NCI-H187 (cell line): ENCODE results near the gene DCLK1.

ENCODE experiments used
- DNase-seq, 2 experiments: peaks; one replicate each; lab custom pipeline; 2025; lab: John Stamatoyannopoulos, UW

DCLK1 gene

DNA sequence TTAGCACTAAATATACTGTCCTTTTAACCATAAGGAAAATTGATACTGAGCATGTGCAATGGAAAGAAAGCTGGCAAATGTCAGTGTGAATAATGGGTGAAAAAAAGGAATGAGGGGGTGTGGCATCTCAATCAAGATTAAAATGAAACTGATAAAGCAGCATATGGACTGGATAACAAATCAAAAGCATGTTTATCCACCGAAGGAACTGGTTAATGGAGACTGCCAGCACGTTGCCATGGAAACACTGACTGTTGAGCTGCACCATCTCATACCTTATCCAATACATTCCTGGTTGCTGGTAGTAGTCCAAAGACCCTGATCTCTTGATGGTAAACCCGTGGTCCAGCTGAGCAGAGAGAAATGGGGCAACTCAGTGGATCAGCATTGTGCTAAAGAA is 343.2 kb downstream of the DCLK1 start:
- no peak for DNase-seq

DNA sequence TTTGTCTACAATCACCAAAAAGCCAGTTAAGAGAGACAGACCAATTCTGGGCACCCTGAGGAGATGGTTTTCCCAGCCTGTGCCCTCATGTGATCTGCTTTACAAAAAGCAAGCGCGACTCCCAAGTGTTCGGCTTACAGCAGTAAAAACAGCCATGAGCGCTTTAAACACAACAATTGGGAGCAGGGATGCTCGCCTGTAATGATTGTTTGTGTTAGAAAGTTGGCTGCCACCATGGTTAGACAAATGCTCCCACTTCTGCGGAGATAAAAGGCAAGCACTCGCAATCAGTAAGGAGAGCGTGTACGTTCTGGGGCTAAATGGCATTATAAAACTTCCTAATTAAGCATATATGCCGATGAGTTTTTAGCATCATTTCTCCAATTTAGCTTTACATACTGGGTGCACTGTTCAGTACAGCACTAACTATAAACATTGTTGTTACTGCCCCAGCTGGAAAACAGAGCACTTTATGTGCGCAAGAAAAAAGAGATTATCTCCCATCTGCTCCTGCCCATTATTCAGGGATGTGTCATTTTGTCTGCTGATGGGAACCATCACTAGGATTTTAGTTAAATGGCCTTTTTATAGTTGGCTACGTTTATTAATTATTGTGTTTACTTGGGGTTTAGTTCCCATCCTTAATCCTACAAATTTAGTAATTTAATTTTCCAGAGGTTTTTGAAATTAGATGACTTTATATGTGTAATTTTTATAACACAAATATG is 345.4 kb downstream of the DCLK1 start:
- no peak for DNase-seq

DNA sequence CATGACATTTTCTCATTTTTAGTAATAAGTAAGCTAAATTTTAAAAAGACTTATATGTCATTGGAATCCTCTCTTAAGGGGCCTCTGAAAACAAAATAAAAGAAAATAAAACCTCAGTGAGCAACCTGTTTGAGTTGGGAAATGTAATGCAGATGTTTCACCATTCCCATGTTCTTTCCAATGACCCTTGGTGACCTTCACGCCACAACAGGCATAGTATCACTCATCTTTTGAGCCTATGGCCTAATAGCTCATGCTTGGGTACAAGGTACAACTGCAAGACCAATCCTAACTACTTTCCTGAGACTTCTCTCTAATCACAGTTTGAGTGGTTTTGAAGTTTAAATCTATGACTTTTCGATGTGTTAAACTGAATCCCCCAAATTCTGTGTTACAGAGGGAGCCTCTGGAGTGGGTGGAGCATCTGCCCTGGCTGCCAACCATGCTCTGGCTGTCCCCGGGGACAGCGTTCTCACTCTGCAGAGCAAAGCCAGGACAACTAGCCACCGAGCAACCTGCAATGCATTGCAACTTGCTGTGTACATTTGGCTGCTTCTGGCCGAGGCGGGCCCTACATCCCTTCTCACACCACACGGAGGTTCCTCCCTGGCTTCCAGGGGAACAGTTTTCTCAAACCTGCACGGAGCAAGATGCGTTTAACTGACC is 346.8 kb downstream of the DCLK1 start:
- DNase-seq: no peak

DNA sequence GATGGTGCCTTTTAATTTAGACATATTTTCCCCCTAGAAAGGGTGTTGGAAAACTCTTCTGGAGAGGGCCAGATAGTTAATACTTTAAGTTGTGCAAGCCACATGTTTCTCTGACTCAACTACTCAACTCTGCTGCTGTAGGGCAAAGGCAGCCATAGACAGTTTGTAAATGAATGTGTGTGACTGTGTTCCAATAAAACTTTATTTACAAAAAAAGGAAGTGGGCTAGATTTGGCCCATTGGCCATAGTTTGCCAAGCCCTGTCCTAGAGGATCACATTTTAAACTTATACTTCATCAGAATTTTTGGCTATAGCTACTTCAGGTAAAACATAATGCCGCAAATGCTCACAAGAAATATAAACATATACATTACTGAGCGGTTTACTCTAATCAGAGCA is 348.4 kb downstream of the DCLK1 start:
- DNase-seq: no peak

DNA sequence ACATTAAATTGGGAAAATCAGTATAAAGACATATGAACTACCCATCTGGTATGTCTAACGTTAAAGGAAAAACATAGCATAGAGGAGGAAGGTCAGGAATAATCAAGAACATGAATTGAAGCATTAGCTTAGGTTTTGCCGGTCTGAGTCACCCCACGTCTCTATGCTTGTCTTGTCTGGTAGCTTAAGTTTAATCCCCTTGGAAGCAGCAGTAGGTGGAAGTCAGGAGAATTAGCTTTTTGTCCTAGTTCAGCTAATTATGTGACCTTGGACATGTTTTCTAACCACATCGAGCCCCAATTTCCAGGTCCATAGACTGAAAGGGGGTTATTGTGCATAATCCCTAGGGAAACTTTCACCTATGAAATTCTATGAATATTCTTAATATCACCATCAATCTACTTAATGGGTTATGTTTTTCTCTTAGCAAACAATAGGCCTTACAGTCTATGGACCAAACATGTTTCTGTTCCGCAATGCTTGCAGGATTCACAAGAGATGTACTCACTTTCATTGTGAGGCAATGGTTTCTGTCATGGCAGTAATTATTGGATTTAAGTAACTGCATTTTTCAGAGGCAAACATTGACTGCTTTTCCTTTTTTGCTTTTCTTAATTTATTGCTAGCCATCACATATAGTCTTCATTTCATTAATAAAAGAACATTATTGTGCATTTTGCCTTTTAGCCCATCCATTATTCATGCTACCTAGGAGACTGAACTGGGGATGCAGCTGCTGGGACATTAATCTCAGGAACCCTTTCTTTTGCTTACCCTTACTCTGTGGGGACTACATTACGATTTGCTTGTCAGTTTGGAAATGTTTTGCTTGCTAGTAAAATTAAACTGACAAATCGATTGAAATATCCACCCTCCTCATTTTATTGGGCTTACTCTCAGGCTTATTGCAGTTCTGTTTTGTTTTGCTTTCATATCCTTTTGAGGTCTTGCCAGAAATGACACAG is 349.9 kb downstream of the DCLK1 start:
- DNase-seq: no peak

DNA sequence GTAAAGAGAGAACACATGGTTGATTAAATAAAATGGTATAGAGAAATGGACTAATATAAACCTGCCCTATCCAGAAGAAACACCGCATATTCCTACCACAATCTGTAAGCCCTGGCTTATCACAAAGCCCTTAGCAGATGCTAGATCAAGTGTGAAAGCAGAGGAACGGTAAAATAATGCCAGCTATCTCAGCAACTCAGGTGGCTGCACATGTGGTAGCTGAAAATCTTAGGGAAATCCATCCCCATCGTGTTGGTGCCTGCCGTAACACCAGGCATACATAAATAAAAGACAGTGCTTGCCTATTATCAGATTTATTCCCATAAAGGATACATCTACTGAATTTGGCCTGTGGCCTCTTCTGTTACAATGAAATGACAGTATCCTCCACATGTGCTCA is 350.6 kb downstream of the DCLK1 start:
- no peak for DNase-seq

DNA sequence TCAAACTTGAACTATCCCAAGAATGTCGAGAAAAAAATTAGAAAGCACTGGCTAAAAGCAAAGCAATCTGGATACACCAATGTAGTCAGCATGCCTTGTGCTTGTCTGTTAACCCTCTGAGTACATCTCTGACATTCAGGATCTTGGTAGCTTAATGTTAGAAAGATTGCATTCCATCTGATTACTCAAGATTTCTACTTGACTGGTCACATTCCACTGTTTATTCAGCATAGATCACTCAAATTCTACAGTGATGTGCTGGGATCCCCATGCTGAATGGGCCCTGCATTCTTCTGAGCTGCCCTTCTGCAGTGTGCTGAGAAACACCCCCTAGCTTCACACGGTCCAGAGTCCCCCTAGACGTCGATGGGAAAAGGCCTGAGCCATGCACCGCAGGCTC is 359.3 kb downstream of the DCLK1 start:
- no peak for DNase-seq

DNA sequence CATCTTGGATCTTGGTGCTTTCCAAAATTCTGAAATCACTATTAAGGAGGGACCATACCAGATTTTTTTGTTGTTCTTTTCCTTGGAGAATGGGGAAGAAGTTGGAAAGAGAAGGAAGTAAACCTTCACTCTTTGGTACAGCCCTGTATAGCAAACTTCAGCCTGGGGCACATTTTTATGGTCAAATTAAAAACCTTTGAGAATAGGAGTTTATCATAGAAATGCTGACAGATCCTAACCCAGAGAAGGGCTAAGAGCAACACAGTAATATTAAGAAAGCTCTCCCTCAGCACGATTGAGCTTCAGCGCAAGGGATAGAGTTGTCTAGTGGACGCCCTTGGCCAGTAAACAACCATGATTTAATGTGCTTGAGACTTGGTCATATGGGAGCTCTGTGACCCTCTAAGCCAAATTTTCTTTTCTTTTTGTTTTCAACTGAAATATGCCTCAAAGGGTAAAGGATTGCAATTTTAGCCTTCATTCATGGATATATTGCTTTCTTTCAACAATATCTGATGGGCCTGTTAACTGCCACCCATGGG is 360.4 kb downstream of the DCLK1 start:
- no peak for DNase-seq

DNA sequence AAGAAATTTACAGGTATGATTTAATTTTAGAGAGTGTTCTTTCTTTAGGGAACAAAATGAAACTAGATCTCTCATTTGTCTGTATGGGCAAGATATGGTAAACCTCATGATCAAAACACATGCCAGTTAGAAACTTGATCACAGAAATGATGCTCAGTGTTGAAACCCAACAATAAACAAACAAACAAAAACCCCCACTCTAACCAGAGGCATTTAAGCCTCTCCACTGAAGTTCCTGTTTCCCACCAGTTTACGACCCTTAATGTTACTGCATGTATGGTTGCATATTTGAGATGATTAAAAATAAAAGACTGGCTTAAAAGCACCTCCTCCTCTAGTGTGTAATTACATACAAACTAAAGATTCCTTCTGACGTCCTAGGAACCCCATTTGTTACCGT is 361.4 kb downstream of the DCLK1 start:
- DNase-seq: no peak

DNA sequence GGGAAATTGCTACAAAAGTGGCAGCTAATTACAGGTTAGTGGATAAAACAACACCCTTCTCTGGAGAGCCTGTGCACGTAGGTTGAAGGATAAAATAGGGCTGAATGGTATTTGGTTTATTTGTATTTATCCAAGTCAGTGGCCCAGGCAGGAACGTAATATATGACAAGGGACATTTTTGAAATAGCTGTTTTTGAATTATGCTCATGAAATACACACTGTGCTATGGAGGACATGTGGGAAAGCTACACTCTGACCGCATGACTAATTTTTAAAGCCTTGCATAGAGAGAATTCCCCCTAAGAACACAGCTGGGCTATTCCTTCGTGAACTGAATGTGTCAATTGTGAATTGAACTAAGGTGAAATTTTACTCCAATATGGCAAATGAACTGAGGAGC is 362.6 kb downstream of the DCLK1 start:
- DNase-seq: no peak

DNA sequence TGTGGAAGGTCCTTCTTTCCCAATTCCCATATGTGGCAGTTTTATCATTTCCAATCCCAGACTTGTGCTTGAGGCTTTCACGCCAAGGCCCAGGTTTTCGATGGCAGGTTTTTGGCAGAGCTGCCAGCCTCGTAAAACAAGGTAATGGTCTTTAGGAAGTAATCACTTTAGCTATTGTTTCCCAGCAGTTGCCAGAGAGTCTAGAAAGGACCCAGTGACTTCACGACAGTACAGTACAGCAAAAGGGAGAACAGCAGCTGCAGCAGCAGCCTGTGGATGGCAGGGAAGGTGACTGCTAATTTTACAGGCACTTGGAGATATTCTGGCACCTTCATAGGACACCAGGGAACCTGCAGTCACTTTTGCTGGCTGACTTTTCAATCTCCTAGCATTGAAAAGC is 363.1 kb downstream of the DCLK1 start:
- DNase-seq: no peak

DNA sequence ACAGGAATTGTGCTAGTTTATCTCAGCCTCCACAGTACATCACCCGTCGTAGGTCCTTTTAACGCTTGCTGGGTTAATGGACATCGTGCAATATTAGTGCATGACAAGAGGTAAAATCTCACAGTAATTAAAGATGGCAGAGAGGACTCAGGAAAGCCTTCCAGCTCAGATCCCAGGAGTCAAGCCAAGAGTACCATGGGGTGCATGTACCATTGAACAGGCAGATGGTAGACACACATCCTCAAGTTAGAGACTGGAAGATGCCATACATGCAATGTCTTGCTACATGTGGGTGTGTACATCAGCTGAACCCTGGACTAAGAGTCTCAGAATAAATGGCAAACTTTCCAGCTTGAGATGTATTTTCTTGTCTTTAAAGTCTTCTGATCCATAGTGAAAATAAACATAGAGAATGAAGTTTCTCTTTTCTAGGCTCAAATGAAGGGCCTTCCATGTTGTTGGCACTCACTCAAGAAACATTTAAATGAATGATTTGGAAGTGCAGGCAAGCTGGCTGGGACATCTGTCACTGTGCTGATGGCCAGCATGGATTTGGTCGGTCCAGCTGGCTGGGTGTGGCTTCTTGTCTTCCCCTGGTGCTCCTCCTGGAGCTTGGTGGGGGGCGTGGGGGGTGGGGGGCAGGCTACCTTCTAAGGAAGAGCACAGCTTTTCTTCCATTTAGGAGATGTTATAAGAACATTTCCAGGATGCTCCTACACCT is 363.8 kb downstream of the DCLK1 start:
- DNase-seq: no peak

DNA sequence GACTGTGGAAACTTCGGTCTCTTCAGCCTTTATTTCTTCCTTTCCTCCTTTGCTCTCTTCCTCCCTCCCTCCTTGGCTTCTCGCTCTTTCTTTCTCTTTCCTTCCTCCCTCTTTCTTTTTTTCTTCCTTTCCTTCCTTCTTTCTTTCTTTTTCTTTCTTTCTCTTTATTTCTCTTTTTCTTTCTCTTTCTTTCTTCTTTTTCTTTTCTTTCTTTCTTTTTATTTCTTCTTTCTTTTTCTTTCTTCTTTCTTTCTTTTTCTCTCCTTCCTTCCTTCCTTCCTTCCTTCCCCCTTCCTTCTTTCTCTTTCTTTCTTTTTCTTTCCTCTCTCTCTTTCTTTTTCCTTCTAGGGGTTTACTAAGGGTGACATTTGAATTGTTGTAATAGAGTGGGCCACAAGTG is 364.5 kb downstream of the DCLK1 start:
- no peak for DNase-seq

DNA sequence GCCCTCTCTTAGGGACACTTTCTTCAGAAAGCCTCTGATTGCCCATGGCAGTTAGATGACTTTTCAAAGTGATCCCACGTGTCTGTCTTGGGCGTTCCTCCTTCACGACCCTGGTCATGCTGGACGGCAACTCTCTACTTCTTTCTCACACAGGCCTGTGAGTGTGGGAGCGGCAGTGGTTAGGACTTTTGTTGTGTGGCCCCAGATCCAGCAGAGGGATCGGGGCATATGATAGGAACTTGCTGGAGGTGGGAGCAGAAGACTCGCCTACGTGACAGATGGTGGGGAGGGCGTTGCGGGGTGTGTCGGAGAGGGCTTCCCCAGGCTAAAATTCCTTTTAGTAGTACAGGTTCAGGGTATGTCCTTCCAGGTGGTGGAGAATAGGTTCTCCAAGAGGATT is 365.2 kb downstream of the DCLK1 start:
- DNase-seq: no peak

DNA sequence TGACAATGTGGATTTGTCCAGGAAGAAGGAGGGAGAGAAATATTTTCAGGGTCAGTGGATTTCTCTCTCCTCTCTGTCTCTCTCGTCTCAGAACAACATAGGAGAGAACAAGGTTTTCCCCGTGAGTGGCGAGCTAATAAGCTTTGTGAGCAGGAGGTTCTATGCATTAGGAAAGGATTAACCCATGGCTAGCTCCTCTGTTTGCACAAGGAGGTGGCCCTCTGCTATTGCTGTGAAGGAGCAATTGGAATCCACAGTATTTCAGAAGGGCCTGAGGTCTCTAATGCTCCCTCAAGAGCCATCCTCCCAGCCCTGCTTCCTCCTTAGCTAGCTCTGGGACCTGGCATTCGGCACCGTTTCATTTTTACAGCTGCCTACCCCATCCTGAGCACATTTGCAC is 365.8 kb downstream of the DCLK1 start:
- DNase-seq: no peak

DNA sequence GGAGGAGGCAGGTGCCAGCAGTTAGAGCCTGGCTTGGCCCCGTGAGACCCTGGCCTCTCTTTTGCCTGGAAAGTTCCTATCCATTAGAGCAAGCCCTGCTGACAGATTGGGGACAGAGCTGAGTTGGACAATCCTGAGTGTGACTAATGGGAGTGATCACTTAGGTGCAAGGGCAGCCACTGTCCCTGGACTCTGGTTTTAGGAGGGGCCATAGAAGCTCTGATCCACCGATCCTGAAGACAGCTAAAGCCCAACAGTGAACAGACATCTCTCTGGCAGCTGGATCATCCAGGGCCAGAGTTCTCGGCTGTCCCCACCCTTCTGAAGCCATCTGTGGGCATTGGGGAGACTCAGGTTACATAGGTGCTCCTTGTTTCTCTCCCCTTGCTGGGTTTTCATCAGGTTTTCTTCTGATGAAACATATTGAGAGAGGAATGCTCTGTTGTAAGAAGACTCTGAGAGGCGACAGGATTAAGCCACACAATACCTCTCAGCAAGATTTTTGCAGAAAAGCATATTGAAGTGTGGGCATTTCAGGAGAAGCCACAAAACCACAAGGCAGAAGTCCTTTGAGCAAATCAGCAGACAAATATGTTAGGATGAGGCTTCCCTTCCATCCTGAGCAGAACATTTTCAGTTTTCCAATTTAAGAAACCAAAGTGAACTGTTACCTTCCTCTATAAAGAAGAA is 366.7 kb downstream of the DCLK1 start:
- no peak for DNase-seq

DNA sequence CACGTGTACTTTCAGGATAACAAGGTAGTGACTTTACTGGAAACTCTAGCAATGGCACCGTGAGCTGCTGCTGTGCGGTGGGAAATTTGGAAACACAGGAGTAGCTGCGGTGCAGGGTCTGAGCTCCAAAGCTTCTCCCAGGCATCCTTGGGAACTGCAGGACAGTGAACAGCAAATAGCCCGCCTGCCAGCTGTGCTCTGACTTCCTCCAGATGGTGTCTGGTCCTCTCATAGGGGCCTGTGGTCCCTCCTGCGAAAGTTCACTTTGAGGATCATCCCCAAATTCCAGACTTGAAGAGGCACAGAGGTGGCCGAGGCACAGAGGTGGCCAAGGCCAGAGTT is 367.4 kb downstream of the DCLK1 start:
- no peak for DNase-seq

DNA sequence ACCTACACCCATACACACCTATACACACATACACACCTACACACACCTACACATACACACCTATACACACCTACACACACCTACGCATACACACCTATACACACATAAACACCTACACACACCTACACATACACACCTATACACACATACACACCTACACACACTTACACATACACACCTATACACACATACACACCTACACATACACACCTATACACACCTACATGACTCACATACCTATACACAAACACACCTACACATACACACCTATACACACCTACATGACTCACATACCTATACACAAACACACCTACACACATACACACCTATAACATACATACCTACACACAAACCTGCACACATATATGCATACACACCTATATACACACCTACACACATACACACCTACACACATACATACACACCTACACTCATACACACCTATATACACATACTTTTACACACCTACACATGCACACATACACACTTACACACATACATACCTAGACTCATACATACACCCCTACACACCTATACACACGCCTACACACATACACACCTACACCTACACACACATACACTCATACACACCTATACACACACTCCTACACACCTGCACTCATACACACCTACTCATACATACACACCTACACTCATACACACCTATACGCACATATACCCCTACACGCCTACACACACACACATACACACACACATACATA is 368.0 kb downstream of the DCLK1 start:
- DNase-seq: no peak

DNA sequence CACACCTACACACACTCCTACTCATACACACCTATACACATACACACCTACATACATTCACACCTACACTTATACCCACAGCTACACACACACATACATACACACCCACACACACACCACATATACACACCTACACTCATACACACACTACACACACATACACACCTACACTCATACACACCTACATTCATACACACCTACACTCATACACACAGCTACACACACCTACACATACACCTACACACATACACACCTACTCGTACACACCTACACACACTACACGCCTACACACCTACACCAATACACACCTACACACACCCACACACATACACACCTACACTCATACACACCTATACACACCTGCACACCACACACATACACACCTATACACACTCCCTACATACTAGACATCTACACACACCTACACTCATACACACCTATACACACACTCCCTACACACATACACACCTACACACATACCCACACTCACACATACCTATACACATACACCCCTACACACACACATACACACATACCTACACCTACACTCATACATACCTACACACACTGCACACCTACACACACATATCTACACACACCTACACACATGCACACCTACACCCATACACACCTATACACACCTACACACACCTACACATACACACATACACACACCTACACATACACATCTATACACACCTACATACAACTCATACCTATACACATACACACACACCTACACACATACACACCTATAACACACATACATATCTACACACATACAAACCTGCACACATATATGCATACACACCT is 369.5 kb downstream of the DCLK1 start:
- DNase-seq: no peak

DNA sequence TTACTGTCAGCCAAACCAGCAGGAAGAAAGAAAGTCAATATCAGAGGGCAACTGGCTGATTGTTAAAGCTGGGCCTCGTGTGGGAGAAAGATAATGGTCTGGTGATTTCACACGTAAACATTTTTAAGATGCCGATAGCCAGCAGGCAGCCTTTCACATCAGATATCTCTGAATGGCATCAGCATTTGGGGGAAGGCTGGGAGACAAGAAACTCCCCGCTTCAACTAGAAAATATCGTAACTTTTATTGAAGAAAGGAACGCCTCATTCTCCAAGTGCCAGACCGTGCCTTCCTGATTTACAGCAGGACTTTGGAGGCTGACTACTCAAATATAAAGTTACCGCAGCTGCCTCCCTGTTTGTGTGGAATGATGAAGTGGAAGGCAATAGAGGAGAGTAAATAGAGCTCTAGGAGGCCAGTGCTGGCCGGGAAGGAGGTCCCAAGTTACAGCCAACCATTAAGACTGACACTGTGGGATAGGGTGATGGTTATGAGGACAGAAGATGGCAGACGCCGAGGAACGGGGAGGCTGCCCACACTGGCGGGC is 370.4 kb downstream of the DCLK1 start:
- no peak for DNase-seq
